Astrocyte (in vitro differentiated cells and primary cell): Measurements from ENCODE around the gene CNTNAP5.

Source experiments
- CTCF ChIP-seq: IDR thresholded peaks from 2 replicates; pipeline ENCODE4 v1.5.1; 2011; ENCODE audit warnings: low read depth, mild to moderate bottlenecking, inconsistent platforms, low read length, moderate library complexity; ENCODE audit not compliant: insufficient read depth
- EZH2 ChIP-seq: IDR thresholded peaks from 2 replicates; pipeline ENCODE4 v1.6.1; 2012; ENCODE audit warnings: mild to moderate bottlenecking, low read length, inconsistent platforms; ENCODE audit not compliant: insufficient read depth

DNA sequence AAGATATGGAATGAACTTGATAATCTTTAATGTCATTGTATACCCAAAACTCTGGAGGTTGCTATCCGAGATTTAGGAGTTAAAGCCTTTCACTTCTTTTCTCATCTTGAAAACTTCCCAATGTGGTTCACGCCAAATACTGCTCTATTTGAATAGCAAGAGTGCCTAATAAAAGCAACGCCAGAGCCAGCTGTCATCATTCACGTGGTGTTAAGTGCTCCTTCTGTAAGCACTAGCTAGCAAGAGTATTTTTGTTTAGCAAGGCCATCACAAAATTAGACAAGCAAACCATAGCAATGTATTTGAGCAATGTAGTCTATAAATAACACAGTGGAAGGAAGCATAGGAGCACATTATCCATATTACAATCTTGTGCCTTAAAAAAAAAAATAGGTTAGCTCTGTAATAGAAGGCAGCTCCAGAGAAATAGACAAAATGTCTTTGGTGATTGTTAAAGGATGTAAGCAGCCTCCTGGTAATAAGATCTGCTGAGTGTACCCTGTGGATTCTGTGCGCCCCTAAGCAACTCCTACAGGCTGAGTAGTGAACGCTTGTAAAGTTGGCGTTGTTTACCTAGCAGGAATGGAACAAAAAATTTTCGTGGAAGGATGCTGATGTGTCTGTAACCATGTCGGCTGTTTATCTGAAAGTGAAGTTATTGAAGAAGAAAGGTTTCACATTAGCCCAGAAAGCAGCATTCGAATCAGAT is 518.0 kb downstream of the CNTNAP5 start:
- TF ChIP-seq CTCF, result no peak
- no peak for TF ChIP-seq EZH2
